ENCODE results near the gene CD80.

Gene CD80

GRCh38 chr3:119492128-119492527, 67.3 kb downstream of the CD80 start:
- no peak for DNase-seq

- no peak for DNase-seq
Measured at GRCh38 chr3:119490153-119490552, 69.3 kb downstream of the CD80 start.

- DNase-seq = no peak
Measured at GRCh38 chr3:119485563-119485962, 73.9 kb downstream of the CD80 start.

- no peak for DNase-seq
Measured at GRCh38 chr3:119483101-119483500, 76.3 kb downstream of the CD80 start.

- no peak for DNase-seq
Measured at GRCh38 chr3:119481079-119481478, 78.3 kb downstream of the CD80 start.
